Prostate gland (tissue), 2 donors: Measurements from ENCODE around the gene MFSD6.

Source experiments
- POLR2A ChIP-seq: fragments of 450-650 bp; IDR thresholded peaks from one replicate; pipeline ENCODE4 v1.6.1; 2016; ENCODE audit warnings: antibody characterized with exemption, mild to moderate bottlenecking
- TF ChIP-seq, protein P1 (sequence below), 4 experiments: fragments of 200-600 bp in 2 of 4; fragments of 450-650 bp in 2 of 4; sonication (generic) in 2 of 4; IDR thresholded peaks; 1 replicate in 3 of 4; 2 replicates in 1 of 4; pipeline ENCODE4 v1.5.1; 2016 to 2019; ENCODE audit warnings: antibody characterized with exemption in 4 of 4, mild to moderate bottlenecking in 2 of 4, moderate library complexity in 2 of 4

DNA sequence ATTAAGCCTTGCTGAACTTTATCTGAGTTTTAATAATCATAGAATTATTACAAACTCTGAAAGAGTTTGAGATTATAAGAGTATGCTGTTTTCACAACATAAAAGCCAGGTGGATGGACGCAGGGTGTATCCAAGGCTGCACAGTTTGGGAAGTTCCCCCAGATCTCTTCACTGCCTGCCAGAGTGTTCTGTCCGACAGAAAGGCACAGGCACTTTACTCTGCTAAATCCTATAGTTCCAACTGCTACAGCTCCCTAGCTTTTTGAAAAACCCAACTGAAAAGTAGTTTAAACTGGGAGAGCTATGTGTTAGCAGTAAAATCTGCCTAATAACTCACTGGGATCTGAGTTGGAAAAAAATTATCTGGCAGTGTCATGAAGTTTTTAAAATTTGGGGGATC is 38.0 kb downstream of the MFSD6 start:
- TF ChIP-seq, protein P1, sequence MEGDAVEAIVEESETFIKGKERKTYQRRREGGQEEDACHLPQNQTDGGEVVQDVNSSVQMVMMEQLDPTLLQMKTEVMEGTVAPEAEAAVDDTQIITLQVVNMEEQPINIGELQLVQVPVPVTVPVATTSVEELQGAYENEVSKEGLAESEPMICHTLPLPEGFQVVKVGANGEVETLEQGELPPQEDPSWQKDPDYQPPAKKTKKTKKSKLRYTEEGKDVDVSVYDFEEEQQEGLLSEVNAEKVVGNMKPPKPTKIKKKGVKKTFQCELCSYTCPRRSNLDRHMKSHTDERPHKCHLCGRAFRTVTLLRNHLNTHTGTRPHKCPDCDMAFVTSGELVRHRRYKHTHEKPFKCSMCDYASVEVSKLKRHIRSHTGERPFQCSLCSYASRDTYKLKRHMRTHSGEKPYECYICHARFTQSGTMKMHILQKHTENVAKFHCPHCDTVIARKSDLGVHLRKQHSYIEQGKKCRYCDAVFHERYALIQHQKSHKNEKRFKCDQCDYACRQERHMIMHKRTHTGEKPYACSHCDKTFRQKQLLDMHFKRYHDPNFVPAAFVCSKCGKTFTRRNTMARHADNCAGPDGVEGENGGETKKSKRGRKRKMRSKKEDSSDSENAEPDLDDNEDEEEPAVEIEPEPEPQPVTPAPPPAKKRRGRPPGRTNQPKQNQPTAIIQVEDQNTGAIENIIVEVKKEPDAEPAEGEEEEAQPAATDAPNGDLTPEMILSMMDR (IDR thresholded peaks at IDR 0.05) = no peak
- no peak for TF ChIP-seq POLR2A
